ENCODE measurements around the gene PLEKHG3.

The PLEKHG3 gene

GRCh38 chr14:64752909-64753308, 48.7 kb downstream of the PLEKHG3 start:
- DNase-seq = no peak

- no peak for DNase-seq
Measured at GRCh38 chr14:64753374-64753773, 49.1 kb downstream of the PLEKHG3 start.

- DNase-seq = no peak
Measured at GRCh38 chr14:64753999-64754398, 49.8 kb downstream of the PLEKHG3 start.

DNA sequence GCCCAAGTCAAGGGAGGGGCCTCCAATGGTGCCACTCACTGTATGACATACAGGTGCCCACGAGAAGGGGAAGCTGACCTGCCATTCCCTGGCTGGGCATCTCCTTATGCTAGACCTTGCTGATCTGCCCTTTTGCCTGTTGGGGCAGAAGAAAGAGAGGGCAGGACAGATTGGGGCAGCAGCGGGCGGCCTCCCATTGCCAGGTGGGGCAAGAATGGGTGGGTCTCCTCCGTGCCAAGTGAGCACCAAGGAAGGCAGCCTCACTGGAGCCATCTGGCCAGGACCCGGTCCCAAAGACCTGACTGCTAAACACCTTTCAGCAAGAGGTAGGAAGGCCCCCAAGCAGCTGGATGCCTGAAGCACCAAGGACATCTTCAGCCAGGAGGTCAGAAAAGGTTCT, 50.5 kb downstream of the PLEKHG3 start:
- no peak for DNase-seq

GRCh38 chr14:64755781-64756221, 51.6 kb downstream of the PLEKHG3 start:
- no peak for DNase-seq

DNA sequence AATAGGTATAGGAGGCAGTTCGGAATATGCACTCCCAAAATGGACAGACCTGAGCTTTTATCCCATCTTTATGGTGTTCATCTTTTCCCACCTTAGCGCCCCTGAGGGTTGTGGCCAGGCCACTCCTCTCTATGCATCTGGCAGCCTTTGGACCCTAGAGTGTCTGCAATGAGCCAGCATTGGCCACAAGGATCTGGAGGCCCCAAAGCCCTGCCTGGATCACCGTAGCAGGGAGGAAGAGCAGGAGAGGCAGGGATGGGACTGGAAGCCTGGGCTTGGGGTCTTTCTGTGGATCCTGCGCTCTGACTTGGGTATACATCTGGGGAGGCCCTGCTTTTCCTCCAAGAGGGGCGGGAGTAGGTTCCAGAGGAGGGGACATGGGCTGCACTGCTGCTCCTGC, 52.5 kb downstream of the PLEKHG3 start:
- no peak for DNase-seq

GRCh38 chr14:64757601-64758000, 53.4 kb downstream of the PLEKHG3 start:
- DNase-seq = no peak

- DNase-seq = no peak
Measured at GRCh38 chr14:64758025-64758521, 53.8 kb downstream of the PLEKHG3 start.

- DNase-seq = no peak
Measured at GRCh38 chr14:64758691-64759554, 54.7 kb downstream of the PLEKHG3 start.

DNA sequence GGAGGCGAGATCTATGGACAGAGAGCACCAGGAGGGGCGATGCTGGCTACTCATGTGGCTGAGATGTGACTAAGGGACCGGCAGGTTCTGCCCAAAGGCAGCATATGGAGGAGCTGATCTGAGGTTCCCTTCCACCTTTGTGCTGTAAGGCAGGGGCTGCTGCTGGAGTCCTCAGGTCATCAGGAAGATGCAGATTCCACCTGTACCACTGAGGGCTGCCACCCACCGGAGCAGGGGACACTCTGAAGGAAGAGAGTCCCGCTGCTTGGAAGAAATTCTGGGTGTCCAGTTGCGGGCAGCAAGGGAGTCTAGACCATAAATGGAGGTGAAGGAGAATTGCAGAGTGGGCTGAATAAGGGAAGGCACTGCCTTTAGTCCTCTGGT, 55.3 kb downstream of the PLEKHG3 start:
- DNase-seq = no peak

DNA sequence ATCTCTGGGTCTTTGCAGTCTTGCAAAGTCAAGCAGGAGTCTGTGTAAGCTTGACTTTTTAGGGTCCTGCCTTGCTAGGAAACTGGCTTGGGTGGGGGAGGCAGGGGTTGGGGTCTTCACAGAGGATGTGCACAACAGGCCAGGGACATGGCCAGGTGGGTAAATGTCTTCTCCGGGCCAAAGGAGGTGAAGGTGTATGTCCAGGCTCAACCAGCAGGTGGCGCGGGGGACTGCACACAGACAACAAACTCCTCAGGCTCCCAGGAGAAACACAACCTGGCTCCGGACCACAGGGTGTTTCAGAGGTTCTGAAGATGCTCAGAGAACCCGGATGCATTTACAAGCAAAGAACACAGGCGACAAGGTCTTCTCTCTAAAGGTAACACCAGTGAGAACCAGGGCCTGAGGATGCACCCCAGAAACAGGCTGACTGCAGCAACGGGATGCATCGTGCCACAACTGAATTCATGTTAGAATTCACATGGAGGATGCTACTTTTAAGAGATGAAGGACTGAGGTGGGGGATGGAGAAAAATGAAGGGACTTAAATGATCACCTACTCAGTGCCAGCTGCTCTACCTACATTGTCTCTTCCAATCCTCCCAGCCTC, 56.0 kb downstream of the PLEKHG3 start:
- no peak for DNase-seq

DNA sequence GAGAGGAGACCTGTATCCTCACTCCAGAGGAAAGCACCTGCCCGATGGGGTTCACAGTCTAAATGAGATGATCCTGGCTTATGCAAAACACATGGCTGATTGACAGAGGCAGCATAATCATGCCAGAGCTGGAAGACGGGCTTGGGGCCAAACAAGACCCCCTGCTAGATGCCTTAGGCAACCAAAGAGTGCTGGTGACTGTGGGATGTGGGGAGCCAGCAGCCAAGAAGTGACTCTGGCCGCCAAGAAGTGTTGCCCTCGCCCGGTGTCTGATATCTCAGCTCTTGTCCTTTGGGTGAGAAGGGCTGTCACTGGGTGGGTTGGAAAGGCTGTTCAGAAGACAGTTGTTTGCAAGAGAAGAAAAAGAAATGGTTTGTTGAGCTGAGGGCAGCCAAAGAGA, 56.7 kb downstream of the PLEKHG3 start:
- no peak for DNase-seq

DNA sequence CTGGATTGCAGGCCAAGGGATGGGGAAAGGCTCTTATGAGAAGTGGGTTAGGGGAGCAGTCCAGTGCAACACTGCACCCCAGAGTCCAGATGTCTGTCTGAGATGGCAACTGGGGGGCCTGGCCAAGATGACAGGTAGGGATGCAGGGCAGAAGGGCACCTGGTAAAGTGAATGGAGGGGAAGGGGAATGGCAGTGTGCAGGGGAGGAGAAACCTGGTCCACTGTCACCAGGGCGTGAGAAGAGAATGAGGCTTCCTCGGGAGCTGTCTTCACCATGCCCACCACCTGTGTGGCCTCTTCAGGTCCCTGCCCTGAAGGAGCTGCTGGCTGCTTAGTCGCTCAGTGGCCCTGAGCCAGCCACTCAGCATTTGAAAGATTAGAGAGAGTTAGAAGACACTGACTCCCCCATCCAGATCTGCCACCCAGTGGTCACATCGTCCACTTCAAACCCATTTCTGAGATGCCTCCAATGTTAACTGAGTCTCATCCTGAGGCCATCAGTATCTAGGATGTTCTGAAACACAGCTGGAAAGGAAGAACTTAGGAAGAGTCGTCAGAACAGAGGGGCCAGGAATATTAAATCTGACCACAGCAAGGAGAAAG, 57.3 kb downstream of the PLEKHG3 start:
- DNase-seq = no peak

- peak; percentile 49 for DNase-seq
Measured at GRCh38 chr14:64762044-64763034, 58.1 kb downstream of the PLEKHG3 start.

DNA sequence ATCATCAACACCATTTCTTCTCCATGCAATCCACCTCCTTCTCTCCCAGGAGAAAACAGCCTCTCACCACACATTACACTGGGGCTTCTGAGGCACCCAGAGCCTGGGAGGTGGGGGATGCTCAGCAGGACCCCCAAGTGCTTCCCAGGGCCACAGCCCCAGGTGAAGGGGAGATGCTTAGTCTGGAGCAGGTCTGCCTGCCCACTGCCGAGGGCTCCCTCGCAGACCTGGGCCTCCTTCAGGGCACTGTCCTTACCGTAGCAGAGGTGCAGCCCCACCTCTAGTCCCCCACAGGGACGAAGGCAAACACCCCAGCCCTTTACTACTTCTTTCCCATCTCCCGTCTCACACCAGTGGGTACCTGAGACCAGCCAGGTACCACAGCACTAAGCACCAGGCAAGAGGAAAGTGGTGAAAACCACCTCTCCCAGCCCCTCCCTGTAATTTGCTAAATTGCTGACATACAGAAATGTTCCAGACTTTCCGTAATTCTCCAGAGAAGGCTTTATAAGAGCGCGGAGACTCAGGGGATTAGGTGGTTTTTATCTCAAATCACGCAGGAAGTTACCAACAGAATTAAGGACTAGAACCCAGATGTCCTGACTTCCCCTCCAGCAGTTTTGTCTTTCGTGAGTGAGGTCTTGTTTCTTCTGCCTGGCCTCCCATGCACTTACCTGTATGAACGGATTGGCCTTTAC, 59.0 kb downstream of the PLEKHG3 start:
- DNase-seq = no peak

- DNase-seq = no peak
Measured at GRCh38 chr14:64763801-64764621, 59.8 kb downstream of the PLEKHG3 start.

DNA sequence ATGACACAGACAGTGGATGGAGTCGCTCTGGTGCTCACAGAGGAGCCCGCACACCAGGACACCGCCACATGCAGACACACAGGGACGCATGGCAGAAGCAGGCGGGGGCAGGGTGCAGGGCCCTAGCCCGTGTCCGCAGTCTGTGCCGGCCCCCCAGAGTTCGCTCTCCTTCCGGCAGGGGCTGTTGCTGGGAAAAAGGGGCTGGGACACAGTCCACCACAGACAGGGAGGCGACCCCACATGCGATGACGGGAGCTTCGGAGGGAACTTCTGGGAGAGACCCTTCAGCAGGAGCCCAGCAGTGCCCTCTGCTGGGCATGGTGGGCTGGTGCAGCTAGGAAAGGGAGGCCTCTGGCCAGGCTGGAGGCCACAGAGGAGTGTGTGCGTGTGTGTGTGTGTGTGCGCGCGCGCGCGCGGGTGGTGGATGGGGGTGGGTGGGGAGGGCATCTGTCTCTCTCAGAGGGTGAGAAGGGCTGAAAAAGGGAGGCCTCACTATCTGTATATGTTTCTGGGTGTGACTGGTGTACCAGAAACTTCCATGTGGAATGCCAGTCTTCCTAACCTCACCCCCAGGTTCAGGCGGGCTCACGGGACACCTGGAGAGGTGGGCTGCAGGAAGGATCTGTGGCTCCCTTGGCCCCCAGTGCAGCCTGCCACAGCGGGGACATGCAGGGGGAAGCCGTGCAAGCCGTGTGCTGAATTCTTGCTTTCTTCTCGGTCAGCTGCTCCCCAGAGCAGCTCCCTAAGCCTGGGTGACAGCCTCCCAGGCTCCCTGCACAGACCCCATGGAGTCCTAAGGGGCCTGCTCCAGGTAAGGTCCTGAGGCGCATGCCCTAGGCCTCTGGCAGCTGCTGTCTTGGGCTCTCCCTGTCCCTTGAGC, 60.7 kb downstream of the PLEKHG3 start:
- DNase-seq = no peak

DNA sequence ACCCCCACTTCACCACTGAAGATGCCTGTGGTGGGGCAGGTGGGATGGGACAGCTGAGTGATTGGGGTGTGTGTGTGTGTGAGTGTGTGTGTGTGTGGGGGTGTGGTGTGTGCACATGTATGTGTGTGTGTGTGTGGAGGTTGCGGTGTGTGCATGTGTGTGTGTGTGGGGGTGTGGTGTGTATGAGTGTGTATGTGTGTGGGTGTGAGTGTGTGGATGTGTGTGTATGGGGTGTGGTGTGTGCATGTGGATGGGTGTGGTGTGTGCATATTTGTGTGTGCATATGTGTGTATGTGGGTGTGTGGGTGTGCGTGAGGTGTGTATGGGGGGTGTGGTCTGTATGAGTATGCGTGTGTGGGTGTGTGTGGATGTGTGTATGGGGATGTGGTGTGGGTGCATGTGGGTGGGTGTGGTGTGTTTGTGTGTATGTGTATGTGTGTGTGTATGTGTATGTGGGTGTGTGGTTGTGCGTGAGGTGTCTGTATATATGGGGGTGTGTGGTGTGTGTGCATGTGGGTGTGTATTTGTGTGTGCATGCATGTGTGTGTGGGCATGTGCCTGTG, 61.6 kb downstream of the PLEKHG3 start:
- no peak for DNase-seq

DNA sequence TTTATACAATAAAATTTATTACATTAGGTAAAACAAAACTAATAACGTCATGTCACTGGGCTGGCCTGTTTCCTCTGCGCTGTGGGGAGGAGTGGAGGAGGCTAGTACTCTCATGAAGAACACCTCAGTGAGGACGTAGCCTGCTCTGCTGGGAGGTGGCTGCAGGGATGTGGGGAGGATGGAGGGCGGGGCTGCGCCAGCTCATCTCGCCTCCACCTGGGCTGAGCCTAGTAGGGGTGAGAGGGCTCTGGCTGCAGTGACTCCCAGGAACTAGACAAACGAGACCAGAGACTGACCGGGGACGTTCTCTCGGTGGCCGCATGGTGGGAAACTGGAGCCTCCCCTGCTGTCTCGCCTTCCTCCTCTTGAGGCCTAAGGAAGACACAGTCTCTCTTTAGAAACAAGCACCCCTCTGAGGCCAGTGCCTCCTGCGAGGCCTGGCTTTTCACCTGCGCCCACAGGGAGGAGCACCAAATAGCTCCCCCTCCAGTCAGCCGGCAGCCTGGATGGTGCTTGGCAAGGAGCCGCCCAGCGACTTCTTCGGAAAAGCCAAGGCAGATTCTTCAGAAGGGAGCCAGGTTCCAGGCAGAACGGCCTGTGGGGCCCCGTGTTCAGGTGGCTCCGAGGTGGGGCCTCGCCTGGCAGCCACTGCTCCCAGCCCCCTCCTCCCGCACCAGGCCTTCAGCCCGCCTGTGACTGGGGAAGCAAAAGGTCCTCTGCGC, 62.4 kb downstream of the PLEKHG3 start:
- no peak for DNase-seq

Measured in NCI-H1436 treated with DMSO at 0.1 percent for 48 hours (cell line).